ENCODE results near the gene CSH1.
"Not testable (repeated sequence)": the region's sequence is repeated elsewhere in the genome, so short reads cannot be mapped to it uniquely, and the experiment has no call there.

Gene CSH1

DNA sequence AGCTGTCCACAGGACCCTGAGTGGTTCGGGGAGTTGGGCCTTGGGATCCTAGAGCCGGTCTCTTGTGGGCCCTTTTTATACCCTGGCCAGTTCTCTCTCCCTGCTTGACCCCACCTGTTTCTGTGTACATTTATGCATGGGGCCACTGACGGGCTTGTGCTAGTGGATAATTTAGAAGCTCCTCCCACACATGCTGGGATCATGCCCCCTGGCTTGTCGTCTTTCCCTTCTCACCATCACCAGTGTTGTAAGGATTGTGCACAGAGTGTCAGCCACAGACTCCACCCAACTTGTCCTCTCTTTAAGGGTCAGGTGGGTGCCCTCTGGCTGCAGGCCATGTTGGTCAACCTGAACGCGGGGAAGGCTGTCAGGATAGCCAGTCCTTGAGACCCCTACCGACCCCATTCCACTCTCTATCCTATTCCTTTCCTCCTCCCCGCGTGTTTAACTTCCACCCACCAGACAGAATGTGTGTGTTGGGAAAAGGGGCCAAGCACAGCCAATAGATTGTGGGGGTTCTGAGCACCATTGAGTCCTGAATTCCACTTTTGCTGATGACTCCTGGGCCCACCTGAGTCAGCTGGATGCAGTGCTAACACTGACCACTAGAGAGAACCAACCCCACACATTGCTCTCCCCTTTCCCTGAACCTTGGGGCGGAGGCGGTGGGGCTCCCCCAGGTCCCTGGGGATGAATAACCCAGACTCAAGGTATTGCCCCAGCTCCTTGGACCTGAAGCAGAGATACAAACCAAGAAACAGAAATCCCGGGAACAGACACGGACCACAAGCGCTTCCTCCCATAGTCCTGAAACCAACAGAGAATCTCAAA, at the start of gene CSH1:
Gene CSH1, minus strand, starts transcription at position 51 of the 831 bp plus-strand sequence. CDS start 63 bp downstream, outside the sequence.
- DNase-seq (ENCODE audit: low read depth) = not testable (repeated sequence)

DNA sequence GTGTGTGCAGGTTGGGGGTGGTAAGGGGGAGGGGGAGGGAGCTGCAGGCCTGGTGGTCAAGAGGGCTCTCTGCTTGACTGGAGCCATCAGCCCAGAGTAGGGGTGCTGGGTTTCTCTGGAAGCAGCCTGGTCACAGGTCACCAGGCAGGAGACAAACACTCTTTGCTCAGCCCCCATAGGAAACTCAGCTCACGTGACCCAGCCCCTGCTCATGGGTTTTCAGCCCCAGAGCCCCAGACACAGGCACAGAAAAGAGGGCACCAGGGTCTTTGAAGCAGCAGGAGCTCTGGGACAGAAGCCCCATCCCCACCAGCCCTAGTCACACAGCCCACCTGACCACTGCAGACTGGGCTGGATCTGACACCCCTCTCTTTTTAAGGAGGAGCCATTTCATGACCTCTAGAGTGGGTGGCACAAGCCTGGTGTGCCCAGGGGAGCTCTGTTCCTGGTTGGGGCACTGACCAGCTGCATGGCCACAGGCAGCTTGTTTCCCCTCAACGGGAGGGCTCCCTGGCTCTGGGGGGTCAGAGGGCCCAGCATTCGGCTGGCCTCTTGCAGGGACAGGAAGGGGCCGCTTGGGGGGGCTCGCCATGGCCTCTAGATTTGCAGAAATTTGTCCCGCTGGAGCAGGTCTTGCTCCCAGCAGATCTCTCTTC, 49.5 kb upstream of the CSH1 start:
- no peak for DNase-seq (ENCODE audit: low read depth)

DNA sequence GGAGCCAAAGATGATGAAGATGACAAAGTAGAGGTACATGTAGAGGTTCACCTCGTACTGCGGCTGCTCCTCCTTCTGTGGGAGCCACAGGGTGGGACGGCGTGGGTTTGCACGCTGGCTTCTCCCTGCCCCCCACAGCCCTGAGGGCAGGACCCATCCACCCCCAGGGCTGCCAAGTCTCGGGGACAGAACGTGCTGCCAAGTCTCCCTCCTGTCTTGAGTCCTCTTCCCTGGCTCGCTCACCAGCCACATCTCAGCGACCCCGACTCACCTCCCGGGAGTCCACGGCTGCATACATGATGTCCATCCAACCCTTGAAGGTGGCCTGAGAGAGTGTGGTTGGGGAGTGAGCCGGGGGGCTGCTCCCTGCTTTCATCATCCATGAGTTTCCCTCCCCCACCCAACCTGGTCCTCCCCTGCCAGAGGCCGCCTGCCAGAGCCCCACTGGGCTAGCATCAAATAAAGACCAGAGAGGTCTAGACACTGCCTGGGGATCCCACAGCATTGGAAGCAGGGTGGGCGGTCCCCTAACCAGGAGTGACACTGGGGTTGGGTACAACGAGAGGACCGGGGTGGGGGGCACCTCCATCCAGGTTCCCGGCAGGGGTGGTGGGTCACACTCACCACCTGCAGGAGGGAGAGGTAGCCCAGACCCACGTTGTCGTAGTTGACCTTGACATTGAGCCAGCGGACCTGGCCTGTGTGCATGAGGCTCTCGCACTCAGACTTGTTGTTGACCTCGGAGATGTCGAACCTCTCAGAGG, 48.5 kb upstream of the CSH1 start:
- DNase-seq (ENCODE audit: low read depth) = no peak

DNA sequence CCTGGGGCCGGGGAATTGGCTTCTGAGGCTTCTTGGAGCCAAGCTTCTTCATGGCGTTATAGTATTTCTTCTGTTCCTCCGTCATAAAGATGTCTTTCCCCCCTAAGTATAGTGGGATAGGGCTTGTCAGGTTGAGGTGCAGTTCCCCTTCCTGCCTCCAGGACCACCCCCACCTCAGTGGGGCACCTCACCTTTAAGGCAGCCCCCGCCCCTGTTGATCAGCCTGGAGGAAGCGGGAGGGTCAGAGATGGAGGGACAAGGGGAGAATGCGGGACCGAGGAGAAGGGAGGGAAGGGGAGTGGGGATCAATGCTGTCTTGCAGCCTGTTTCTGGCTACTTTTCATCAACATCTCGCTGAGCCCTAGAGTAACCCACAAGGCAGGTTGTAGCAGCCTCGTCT, 47.4 kb upstream of the CSH1 start:
- DNase-seq (ENCODE audit: low read depth) = no peak

DNA sequence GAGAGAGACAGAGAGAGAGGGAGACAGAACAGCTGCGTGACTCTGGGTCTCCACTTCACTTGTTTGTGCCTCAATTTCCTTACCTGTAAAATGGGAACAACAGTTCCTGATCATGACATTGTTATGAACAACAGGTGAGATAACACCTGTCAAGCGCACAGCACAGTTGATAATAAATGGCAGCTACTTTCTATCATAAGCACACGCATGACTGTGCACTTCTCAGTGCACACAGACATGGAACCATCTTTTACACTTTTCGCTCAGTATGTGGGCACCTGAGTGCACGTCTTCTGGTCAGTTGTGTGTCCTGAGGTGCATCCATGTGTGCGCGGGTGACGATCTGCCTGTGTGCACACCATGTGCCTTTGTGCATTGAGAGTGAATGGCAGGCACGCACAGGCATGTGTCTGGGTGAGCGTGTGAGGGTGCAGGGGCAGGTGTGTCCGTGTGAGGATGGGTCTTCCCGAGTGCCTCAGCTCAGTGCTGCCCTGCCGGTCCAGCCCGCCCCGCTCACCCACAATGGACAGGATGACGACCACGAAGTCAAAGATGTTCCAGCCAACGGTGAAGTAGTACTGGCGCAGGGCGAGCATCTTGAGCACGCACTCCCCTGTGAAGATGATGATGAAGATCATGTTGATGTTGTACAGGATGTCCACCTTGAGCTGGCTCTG, 46.1 kb upstream of the CSH1 start:
- no peak for DNase-seq (ENCODE audit: low read depth)

DNA sequence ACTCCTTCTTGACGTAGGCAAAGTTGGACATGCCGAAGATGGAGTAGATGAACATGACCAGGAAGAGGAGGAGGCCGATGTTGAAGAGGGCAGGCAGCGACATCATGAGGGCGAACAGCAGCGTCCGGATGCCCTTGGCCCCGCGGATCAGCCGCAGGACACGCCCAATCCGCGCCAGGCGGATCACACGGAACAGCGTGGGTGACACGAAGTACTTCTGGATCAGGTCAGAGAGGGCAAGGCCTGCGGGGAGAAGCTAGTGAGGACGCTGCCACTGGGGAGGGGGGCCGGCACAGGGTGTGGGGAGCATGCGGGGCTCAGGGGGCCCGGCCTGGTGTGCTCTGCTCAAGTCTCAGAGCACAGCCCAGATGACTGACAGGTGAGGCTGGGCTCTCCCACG, 45.4 kb upstream of the CSH1 start:
- DNase-seq (ENCODE audit: low read depth) = no peak

DNA sequence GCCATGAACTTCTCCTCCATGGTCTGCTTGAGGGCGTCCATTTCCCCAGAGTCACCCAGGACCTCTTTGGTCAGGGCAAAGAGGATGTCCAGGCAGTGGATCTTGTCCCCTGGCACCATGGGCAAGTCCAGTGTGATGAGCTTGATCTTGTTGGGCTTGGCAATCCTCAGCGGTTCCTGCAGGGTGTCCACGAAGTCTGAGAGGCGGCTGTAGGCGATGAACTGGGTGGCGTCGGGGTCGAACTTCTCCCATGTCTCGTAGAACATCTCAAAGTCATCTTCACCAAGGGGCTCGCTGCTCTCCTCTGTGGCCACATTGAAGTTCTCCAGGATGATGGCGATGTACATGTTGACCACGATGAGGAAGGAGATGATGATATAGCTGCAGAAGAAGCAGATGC, 44.8 kb upstream of the CSH1 start:
- DNase-seq (ENCODE audit: low read depth) = no peak

DNA sequence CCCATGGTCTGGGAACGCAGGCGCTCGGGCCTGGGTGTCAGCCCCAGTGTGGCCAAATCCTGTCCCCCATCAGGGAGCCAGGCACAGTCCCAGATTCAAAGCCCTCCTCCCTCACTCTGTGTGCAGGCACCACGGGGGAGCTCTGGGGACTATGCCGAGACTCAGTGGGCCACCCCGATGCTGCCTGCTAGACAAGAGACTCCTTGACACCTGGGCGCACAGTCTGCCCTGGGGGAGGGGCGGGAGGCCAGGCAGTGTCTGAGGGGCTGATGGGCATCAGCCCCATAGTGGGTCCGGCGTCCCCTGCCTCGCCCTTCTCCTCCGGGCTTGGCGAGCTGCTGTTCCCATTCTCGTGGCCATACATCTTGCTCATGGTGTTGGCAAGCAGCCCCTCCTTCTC, 44.2 kb upstream of the CSH1 start:
- no peak for DNase-seq (ENCODE audit: low read depth)

DNA sequence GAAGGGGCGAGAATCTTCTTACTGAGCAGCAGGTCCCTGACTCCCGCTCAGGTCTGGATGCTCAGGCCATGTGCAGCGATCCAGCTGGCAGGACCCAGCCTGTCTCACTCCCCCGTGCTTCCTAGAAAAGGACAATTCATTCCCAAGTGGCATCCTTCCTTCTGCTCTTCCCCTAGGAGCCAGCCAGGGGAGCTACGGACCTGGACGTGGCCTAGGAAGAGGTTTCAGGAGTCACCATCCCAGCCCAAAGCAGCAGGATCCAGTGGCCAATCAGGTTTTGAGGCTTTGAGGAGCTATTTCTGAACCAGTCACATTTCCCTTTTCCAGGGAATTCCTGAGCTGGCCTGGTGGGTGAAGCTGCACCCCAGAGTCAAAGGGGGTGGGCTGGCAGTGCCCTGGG, 43.5 kb upstream of the CSH1 start:
- no peak for DNase-seq (ENCODE audit: low read depth)

DNA sequence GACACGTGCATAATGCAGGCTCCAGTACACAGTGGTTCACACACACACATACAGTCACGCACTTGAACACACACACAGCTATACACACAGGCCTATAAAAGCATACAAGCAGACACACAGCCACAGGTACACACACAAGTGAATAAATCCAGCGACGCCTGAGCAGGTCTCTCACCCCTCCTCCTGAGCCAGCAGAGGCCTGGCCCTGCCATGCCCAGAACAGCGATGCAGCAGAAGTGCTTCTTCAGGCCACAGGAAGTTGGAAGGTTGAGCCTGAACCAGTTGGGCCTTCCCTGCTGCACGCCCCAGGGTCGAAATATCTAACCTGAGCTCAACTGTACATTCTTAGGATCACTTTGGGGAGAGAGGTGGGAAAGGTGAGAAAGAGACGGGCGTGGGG, 43.0 kb upstream of the CSH1 start:
- DNase-seq (ENCODE audit: low read depth) = no peak

DNA sequence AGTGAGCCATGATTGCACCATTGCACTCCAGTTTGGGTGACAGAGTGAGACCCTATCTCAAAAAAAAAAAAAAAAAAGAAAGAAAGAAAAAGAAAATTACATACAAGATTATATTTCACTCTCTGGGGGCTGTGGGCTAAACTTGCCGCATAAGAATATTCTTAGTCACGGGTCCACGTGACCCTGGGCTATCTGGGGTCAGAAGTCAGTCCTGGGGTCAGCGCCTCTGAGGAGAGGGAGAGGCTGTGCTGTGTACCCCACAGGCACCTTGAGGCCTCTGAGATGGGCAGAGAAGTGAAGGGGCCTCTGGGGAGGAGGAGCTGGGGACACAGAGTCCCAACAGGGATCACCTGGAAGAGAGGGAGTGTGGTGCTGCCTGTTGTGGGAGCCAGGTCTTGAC, 41.5 kb upstream of the CSH1 start:
- no peak for DNase-seq (ENCODE audit: low read depth)

DNA sequence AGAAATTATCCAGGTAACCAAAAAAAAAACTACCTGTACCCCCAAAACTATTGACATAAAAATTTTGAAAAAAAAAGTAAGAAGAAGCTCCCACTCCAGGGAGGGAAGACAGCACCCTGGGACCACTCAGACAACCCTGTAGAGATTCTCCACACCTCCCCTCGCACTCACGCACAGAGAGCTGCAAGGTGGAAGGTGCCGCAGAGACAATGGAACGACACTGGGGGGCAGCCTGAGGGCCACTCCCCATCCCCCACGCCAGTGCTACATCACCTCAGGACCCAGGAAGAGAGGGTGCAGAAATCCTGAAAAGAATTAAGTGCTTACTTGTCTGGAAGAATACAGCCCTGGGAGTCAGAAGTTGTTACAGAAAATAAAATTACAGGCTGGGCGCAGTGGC, 40.9 kb upstream of the CSH1 start:
- no peak for DNase-seq (ENCODE audit: low read depth)

DNA sequence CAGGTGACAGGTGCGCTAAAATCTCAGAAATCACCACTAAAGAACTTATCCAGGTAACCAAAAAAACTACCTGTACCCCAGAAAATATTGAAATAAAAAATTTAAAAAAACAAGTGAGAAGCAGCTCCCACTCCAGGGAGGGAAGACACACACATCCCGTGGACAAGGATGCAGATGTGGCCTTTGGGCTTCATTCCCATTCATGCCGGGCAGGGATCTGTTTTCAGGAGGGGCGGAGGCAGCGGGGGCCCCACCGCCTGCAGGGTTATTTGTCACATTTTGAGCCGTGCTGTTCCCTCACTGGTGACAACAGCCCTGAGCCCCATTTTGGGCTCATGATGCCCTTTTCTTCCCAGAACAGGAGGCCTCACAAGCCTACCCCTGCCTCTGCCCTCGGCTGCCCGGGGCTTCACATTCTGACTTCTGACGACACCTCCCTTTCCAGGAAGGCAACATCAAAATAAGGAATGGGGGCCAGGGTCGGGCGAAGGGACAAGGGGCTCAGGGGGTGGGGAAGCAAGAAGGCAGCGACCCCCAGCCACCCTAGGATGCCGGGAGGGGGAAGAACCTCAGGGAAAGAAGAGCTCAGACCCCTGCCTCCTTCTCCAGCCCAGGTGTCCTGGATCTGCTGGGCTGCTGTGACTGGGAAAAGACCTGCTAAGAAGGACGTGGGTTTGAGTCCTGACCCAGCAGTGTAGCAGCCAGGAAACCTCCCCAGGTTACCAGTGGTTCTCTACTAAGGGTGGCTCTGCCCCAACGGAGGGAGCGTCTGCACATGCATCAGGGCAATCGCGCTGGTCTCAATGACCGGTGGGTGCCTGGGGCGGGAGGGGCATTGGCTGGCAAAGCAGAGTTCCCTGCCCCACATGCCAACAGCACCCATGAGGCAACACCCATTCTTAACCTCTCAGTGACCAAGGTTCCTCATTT, 38.1 kb upstream of the CSH1 start:
- DNase-seq (ENCODE audit: low read depth) = no peak

DNA sequence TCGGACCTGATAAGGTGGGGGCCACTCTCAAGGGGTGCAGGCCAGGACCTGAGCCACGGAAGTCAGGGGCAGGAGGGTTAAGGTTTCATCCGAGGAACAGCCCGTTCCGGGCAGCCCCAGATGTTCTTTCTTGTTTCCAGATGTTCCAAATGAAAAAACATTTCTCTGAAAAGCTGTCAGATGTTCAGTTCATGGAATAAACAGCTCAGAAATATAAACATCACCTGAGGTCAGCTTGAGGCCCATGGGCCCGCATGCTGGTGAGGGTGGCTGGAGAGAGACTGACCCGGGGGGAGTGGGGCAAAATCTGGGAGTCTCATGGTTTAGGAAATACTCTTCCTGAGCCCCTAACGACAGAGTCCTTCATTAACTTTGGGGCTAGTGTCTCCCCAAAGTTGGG, 37.2 kb upstream of the CSH1 start:
- no peak for DNase-seq (ENCODE audit: low read depth)

DNA sequence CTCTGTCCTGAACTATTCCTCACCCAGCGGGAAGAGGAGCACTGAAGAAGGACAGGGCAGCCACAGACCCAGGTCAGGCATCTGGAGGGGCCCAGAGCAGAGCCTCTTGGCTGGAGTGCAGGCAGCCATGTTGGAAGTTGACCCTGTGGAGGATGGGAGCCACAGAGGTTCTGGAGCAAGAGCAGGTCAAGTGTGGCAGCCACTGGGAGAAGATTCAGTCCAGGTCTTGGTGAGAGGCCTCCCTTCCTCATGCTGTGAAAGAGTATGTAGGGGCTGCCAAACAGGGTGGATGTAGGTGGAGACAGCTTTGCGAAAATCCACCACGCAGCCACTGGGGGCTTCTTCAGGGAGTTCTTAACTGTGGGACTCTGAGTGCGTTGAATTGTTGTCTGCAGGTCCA, 36.3 kb upstream of the CSH1 start:
- DNase-seq (ENCODE audit: low read depth) = no peak

DNA sequence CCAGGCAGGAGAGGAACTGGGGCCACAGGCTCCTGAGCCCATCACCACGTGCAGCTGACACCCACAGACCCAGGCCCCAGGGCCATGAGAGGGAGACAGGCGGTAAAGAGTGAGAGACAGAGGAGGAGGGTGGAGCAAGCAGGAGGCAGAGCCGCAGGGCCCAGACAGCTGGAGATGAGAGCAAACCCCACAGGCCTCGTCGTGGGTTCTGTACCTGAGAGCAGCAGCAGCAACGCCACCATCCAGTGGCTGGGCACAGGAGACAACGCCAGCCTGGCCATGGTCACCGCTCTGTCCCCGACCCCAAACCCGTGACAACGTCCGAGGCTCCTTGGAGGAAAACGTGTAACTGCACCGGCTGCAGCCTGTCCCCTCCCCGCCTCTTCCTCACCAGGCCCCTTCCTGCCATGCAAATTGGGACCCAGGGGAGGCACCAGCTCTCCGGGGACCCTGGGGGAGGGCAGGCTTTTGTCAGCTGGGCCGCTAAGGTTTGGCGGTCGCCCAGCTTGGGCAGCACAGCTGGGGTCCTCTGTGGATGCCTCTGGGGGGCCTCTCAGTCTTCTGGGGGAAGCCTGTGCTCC, 35.7 kb upstream of the CSH1 start, which contains the start of gene CD79B:
Gene CD79B, minus strand, starts transcription at position 351 of the 581 bp plus-strand sequence. Its CDS starts 70 bp downstream, at position 281.
- DNase-seq (ENCODE audit: low read depth) = no peak

DNA sequence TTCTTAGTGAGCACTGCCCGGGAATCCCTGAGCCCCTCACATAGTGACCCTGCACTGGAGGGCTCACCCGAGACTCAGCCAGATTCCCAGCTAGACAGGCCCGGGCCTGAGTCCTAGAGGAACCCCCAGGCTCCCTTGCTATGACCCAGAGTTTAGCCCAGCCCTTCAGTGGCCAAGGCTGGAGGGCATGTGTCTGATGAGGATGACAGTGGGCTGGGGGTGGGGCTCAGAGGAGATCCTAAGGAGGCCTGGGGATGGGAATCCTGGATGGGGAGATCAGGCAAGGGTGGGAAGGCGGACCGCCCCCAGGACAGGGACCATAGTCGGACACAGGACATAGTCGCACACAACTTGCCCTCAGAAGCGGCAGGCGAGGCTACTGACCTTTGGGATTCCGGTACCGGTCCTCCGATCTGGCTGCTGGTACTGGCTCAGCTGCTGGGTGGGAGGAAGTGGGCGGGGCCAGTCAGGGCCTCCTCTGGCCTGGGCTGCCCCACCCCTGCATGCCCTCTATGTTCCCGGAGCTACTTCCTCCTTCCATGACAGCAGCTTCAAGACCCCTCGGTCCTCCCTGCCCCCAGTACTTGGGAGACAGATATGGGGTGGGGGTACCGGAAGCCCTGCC, 34.7 kb upstream of the CSH1 start:
- DNase-seq (ENCODE audit: low read depth) = no peak

DNA sequence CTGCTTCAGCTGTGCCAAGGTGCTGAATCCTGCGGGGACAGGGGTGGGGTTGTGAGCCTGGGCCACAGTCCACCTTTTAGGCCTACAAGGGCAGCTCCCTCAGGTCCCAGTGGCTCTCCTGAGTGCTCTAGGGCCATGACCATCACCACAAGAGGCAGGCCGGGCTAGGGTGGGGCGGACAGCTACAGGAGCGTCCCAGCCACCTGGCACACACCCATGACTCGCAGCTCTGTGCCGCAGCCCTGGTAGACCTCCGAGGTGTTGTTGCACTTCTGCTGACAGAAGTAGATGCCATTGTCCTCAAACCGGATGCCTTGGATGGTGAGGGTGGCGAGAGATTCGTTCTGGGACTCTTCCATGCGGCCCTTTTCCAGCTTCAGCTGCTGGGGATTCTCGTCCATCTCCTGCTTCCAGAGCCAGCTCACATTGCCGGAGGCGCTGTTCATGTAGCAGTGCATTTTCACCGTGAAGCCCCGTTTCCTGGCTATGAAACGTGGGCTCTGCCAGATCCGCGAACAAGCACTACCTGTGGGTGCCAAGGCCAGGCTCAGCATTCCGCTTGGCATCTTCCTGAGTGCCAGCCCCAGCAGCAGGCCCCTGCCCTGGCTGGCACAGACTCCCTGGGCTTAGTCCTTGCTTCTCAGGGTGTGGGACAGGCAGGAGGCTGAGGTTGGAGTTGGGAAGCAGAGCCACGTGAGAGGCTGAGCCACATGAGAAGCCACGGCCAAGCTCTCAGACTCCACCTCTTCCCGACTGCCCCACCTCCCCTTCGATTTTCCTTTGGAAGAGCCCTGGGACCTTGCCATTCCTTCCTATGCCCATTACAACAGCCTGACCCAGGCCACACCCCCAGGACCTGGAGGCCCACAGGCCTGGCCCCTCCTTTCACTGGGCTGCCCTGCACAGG, 33.7 kb upstream of the CSH1 start:
- DNase-seq (ENCODE audit: low read depth) = no peak
